ENCODE measurements around the gene MSX2.

DNA sequence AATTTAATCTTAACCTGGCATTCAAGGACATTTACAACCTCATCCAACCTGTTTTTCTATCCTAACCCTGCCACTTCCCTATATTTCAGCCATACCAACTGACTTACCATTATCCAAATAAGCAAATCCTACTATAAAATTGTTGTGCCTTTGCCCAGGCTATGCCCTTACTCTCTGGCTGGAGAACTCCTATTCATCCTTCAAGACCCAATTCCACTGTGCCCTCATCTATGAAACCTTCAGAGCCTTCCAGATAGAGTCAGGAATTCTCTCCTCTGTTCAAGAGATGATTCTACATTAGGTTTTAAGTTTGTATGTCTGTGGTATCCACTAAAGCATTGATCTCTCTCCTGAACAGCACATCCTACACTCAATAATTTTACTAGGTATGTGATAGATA is 46.3 kb upstream of the MSX2 start:
- no peak for TF ChIP-seq ZNF274 (IDR thresholded peaks at IDR 0.05; ENCODE audit: low read depth, low read length)
- no peak for TF ChIP-seq YY1 (IDR thresholded peaks at IDR 0.05; ENCODE audit: insufficient read depth, insufficient read length)
- no peak for TF ChIP-seq SUZ12 (IDR thresholded peaks at IDR 0.05; ENCODE audit: extremely low read depth, insufficient read depth, insufficient read length)
